ENCODE measurements around the gene CFAP221. TPM values are rescaled to one million over a fixed set of nuclear protein-coding genes. Genes with fewer than 3 reads are reported as not detected.
A peak's percentile ranks its signal among the peaks of the same experiment; 100 is the strongest.

The CFAP221 gene
- total and polyA plus RNA-seq, 10 of the 15 experiments (the other 5 are each of a cell fraction or from before 2014, with no cell fraction given): not detected

- POLR2A ChIA-PET: no interaction called here
- WGBS (ENCODE audit: insufficient coverage, insufficient replicate concordance, low lambda C conversion rate, missing lambda C conversion rate): 100% methylated on average over 2 of the region's 2 CpGs
- in situ Hi-C loops (cut with MboI): no loop called here
These were observed 135.6 kb downstream of the CFAP221 start for GRCh38 chr2:119679846-119680245.

More at GRCh38 chr2:119679846-119680245, 135.6 kb downstream of the CFAP221 start:
- Histone ChIP-seq H3K9ac (ENCODE audit: control insufficient read depth, insufficient read depth, low read length) (peak overlapping the region; percentile 85), H3K36me3 (ENCODE audit: control insufficient read depth in 2 of 2, insufficient read depth in 2 of 2, low read length in 1 of 2) (peaks cover 3 to 9% of the 10 kb centered on the region in 2 experiments; a peak in 2 of 4 replicates), H3K27ac (ENCODE audit: control insufficient read depth, insufficient read depth) (peak overlapping the region; percentile 64; the same call in 1 of the 2 replicates), H3K9me3 (replicated peaks; ENCODE audit: control insufficient read depth, insufficient read depth, low read length) (no peaks in the 10 kb centered on the region), H3K27me3 (replicated peaks in 1 of 2; ENCODE audit: control insufficient read depth in 2 of 2, insufficient read depth in 2 of 2, low read length in 1 of 2) (no peaks in the 10 kb centered on the region), H3K4me3 (peak overlapping the region; percentile 85), H3K79me2 (ENCODE audit: control insufficient read depth, insufficient read depth, low read length) (peaks cover 15% of the 10 kb centered on the region), H2AFZ (ENCODE audit: control insufficient read depth, low read depth, low read length) (no peak overlapping the region), H4K20me1 (ENCODE audit: control insufficient read depth, insufficient read depth) (no peaks in the 10 kb centered on the region), H3K4me2 (ENCODE audit: control insufficient read depth, insufficient read depth) (peak overlapping the region; percentile 85), H3K4me1 (ENCODE audit: control insufficient read depth, insufficient read depth, low read length) (peaks cover 7% of the 10 kb centered on the region)
- BruUV-seq (replicated peaks): TSS peak; percentile 86
- ATAC-seq: no peak
- intact Hi-C loops (cut with micrococcal nuclease; ENCODE audit: unreplicated experiment): no loop called here
- ChIA-PET RAD21 (ENCODE audit: unreplicated experiment) (no interaction called here), CTCF (interaction anchor here (1.0 to 2.1 kb wide), 2 partner anchors 23 to 37 kb away, joined by 5 to 9 read pairs; no protein-coding TSS in a partner anchor), SMC1A (ENCODE audit: uncharacterized antibody, unreplicated experiment) (interaction anchor here (0.6 kb wide), 1 partner anchor 495 kb away, joined by 3 read pairs; no protein-coding TSS in a partner anchor)
- no peak for FAIRE-seq
- DNase-seq (ENCODE audit: low read depth, low spot score): no peak
- TF ChIP-seq SIX5 (IDR thresholded peaks at IDR 0.05; ENCODE audit: low read depth, low read length, severe bottlenecking): no peak
- TF ChIP-seq ZNF217 (IDR thresholded peaks at IDR 0.05): no peak
- no peak for TF ChIP-seq PAX8 (IDR thresholded peaks at IDR 0.05)
- no peak for TF ChIP-seq NR2F1 (conservative IDR thresholded peaks at IDR 0.05)
- no peak for TF ChIP-seq FOXK2 (IDR thresholded peaks at IDR 0.05)
- no peak for TF ChIP-seq MXI1 (IDR thresholded peaks at IDR 0.05; ENCODE audit: low read depth, low read length)
- no peak for TF ChIP-seq PRDM15 (CRISPR knock-in tag; IDR thresholded peaks at IDR 0.05)
- TF ChIP-seq ZZZ3 (IDR thresholded peaks at IDR 0.05; ENCODE audit: control insufficient read depth, insufficient read length, low read depth): no peak
- no peak for TF ChIP-seq RBBP5 (conservative IDR thresholded peaks at IDR 0.05)
- TF ChIP-seq BACH1 (IDR thresholded peaks at IDR 0.05; ENCODE audit: borderline replicate concordance): no peak
- no peak for TF ChIP-seq IRF5 (IDR thresholded peaks at IDR 0.05; ENCODE audit: borderline replicate concordance)
- TF ChIP-seq POLR2A (IDR thresholded peaks at IDR 0.05; ENCODE audit: low read depth, low read length): no peak
